ENCODE measurements around the gene MAIP1. TPM values are rescaled to one million over a fixed set of nuclear protein-coding genes. Genes with fewer than 3 reads are reported as not detected.

The MAIP1 gene
- total RNA-seq, 1 experiment from 2014 or later, result 31.0 TPM

GRCh38 chr2:200003444-200003843, 48.1 kb downstream of the MAIP1 start:
- no peak overlapping the region for H3K4me3 ChIP-seq (ENCODE audit: low read depth, low read length, poor library complexity, severe bottlenecking)
- no peaks in the 10 kb centered on the region for H3K27me3 ChIP-seq (replicated peaks; ENCODE audit: insufficient read depth, low read depth, low read length, poor library complexity)
- intact Hi-C loops (cut with micrococcal nuclease; ENCODE audit: unreplicated experiment), result no loop called here
- no peak overlapping the region for H3K27ac ChIP-seq (ENCODE audit: low read depth, low read length, poor library complexity, severe bottlenecking)
- peaks cover 7% of the 10 kb centered on the region for H3K9me3 ChIP-seq (ENCODE audit: low read depth, low read length, poor library complexity, severe bottlenecking)
- no TSS peak for BruUV-seq (replicated peaks)
- TF ChIP-seq CTCF (conservative IDR thresholded peaks at IDR 0.05; ENCODE audit: low read depth, low read length), result no peak
- TF ChIP-seq EZH2 (IDR thresholded peaks at IDR 0.05; ENCODE audit: borderline replicate concordance, low read depth, low read length, poor library complexity, severe bottlenecking), result no peak
- peak; percentile 11 for DNase-seq (ENCODE audit: low spot score)
- POLR2A ChIA-PET (ENCODE audit: low non-redundant PET), result no interaction called here
- CTCF ChIA-PET, result no interaction called here
- H3K4me1 ChIP-seq (ENCODE audit: insufficient read depth, low read length, poor library complexity, severe bottlenecking), result no peaks in the 10 kb centered on the region
- H3K36me3 ChIP-seq (ENCODE audit: insufficient read depth, low read length, poor library complexity, severe bottlenecking), result no peaks in the 10 kb centered on the region

GRCh38 chr2:200005675-200006074, 50.3 kb downstream of the MAIP1 start:
- peaks cover 7% of the 10 kb centered on the region for H3K9me3 ChIP-seq (ENCODE audit: low read depth, low read length, poor library complexity, severe bottlenecking)
- H3K27ac ChIP-seq (ENCODE audit: low read depth, low read length, poor library complexity, severe bottlenecking), result no peak overlapping the region
- no TSS peak for BruUV-seq (replicated peaks)
- no peaks in the 10 kb centered on the region for H3K27me3 ChIP-seq (replicated peaks; ENCODE audit: insufficient read depth, low read depth, low read length, poor library complexity)
- no peak for DNase-seq (ENCODE audit: low spot score)
- intact Hi-C loops (cut with micrococcal nuclease; ENCODE audit: unreplicated experiment), result no loop called here
- TF ChIP-seq CTCF (conservative IDR thresholded peaks at IDR 0.05; ENCODE audit: low read depth, low read length), result no peak
- TF ChIP-seq EZH2 (IDR thresholded peaks at IDR 0.05; ENCODE audit: borderline replicate concordance, low read depth, low read length, poor library complexity, severe bottlenecking), result no peak
- no peaks in the 10 kb centered on the region for H3K36me3 ChIP-seq (ENCODE audit: insufficient read depth, low read length, poor library complexity, severe bottlenecking)
- no peaks in the 10 kb centered on the region for H3K4me1 ChIP-seq (ENCODE audit: insufficient read depth, low read length, poor library complexity, severe bottlenecking)
- ChIA-PET POLR2A (ENCODE audit: low non-redundant PET) (no interaction called here), CTCF (no interaction called here)
- H3K4me3 ChIP-seq (ENCODE audit: low read depth, low read length, poor library complexity, severe bottlenecking), result no peak overlapping the region

- ChIA-PET CTCF (no interaction called here), POLR2A (ENCODE audit: low non-redundant PET) (no interaction called here)
- intact Hi-C loops (cut with micrococcal nuclease; ENCODE audit: unreplicated experiment), result no loop called here
Measured at GRCh38 chr2:200007306-200007705, 51.9 kb downstream of the MAIP1 start.

More at GRCh38 chr2:200007306-200007705, 51.9 kb downstream of the MAIP1 start:
- TF ChIP-seq EZH2 (IDR thresholded peaks at IDR 0.05; ENCODE audit: borderline replicate concordance, low read depth, low read length, poor library complexity, severe bottlenecking) (no peak), CTCF (conservative IDR thresholded peaks at IDR 0.05; ENCODE audit: low read depth, low read length) (no peak)
- H3K27ac ChIP-seq (ENCODE audit: low read depth, low read length, poor library complexity, severe bottlenecking), result no peak overlapping the region
- H3K4me3 ChIP-seq (ENCODE audit: low read depth, low read length, poor library complexity, severe bottlenecking), result no peak overlapping the region
- H3K4me1 ChIP-seq (ENCODE audit: insufficient read depth, low read length, poor library complexity, severe bottlenecking), result no peaks in the 10 kb centered on the region
- H3K9me3 ChIP-seq (ENCODE audit: low read depth, low read length, poor library complexity, severe bottlenecking), result peaks cover 7% of the 10 kb centered on the region
- BruUV-seq (replicated peaks), result no TSS peak
- DNase-seq (ENCODE audit: low spot score), result no peak
- H3K27me3 ChIP-seq (replicated peaks; ENCODE audit: insufficient read depth, low read depth, low read length, poor library complexity), result no peaks in the 10 kb centered on the region
- no peaks in the 10 kb centered on the region for H3K36me3 ChIP-seq (ENCODE audit: insufficient read depth, low read length, poor library complexity, severe bottlenecking)
